Measurements from ENCODE around the gene HES5. TPM values are rescaled to one million over a fixed set of nuclear protein-coding genes. Genes with fewer than 3 reads are reported as not detected.

Gene HES5
- total RNA-seq, 1 donor from 2014 or later: not detected

DNA sequence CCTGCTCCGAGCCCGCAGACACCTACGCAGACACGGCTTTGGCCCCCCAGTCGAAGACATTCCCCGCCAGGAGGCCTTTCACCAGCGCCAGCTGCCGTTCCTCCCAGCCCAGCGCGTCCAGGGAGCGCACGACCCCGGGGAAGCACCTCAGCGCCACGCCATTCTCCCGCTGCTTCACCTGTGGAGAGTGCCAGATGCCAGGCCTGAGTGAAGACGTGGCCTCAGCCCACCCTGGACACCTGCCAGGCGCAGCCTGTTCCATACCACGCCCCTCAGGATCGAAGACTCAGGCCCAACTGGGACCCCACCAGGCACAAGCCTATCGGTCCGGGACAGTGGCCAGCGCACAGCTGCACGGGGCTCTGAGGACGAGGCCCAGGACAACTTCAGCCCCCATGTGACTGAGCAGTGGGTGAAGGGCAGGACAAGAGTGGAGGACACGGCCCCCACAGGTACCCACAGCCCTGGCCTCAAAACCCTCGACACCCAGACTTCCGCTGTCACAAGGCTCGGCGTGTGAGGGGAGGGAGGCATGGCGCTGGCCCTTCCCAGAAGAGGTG is 17.1 kb downstream of the HES5 start:
- no peaks in the 10 kb centered on the region for H3K4me1 Mint-ChIP-seq
- H3K27ac Mint-ChIP-seq: no peak overlapping the region
- no peaks in the 10 kb centered on the region for H3K27me3 Mint-ChIP-seq (ENCODE audit: low read depth)
- no peak for DNase-seq (ENCODE audit: low spot score in 2 of 2, unreplicated experiment in 2 of 2)
- H3K4me3 Mint-ChIP-seq: no peak overlapping the region
- peaks cover 8% of the 10 kb centered on the region for H3K36me3 Mint-ChIP-seq
- TF ChIP-seq, protein P1, sequence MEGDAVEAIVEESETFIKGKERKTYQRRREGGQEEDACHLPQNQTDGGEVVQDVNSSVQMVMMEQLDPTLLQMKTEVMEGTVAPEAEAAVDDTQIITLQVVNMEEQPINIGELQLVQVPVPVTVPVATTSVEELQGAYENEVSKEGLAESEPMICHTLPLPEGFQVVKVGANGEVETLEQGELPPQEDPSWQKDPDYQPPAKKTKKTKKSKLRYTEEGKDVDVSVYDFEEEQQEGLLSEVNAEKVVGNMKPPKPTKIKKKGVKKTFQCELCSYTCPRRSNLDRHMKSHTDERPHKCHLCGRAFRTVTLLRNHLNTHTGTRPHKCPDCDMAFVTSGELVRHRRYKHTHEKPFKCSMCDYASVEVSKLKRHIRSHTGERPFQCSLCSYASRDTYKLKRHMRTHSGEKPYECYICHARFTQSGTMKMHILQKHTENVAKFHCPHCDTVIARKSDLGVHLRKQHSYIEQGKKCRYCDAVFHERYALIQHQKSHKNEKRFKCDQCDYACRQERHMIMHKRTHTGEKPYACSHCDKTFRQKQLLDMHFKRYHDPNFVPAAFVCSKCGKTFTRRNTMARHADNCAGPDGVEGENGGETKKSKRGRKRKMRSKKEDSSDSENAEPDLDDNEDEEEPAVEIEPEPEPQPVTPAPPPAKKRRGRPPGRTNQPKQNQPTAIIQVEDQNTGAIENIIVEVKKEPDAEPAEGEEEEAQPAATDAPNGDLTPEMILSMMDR (IDR thresholded peaks at IDR 0.05; ENCODE audit: unreplicated experiment): no peak
- H3K9me3 Mint-ChIP-seq: no peaks in the 10 kb centered on the region

DNA sequence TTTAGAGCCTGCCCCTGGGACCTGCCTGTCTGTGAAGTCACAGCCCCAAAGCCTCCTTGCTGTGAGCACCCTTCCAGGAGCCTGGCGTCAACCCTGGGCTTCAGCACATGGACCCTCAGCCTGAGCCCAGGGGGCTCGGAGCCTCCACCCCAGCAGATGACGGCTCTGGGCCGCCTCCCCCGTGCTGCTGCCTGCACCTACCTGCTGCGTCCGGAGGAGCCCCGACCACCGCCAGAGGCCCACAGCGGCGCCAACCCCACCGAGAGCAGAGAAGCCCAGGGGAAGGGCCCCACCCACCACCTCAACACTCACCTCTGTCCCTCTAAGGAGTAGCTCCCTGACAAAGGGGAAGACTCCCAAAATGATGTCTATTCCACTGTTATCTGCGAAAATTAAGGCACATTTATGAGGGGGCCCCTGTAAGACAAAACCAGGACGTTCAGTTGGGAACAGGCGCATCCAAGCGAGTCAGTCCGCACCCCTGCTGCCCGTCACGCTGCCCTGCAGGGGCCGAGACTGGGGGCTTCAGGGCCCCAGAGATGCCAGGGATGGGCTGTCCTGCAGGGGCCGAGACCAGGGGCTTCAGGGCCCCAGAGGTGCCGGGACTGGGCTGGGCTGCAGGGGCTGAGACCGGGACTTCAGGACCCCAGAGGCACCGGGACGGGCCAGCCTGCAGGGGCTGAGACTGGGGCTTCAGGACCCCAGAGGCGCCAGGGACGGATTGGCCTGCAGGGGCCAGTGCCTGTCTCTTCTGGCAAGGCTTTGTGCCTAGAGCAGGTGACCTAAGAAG is 19.5 kb downstream of the HES5 start:
- H3K4me1 Mint-ChIP-seq: peaks cover 1% of the 10 kb centered on the region
- H3K36me3 Mint-ChIP-seq: peaks cover 2% of the 10 kb centered on the region
- no peak overlapping the region for H3K4me3 Mint-ChIP-seq
- no peaks in the 10 kb centered on the region for H3K9me3 Mint-ChIP-seq
- no peaks in the 10 kb centered on the region for H3K27me3 Mint-ChIP-seq (ENCODE audit: low read depth)
- no peak overlapping the region for H3K27ac Mint-ChIP-seq
- TF ChIP-seq, protein P1 (IDR thresholded peaks at IDR 0.05; ENCODE audit: unreplicated experiment): no peak
- no peak for DNase-seq (ENCODE audit: low spot score in 2 of 2, unreplicated experiment in 2 of 2)

DNA sequence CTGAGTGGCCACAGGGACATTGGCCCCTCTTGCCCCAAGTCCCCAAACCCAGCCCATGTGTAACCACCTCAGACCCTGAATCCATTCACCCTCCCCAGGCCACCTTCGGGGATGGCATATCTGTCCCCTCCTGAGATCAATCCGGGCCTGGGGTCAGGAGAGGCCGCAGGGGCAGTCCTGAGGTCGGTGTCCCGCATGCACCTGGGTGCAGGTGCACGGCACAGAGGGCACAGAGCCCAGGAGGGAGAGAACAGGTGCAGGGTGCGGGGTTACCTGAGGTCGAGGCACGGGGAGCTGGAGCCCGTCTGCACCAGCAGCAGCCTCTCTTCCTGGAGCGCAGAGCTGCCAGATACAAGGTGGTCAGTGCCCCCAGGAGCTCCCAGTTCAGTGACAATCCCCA is 20.5 kb downstream of the HES5 start:
- no peak overlapping the region for H3K4me3 Mint-ChIP-seq
- TF ChIP-seq, protein P1 (IDR thresholded peaks at IDR 0.05; ENCODE audit: unreplicated experiment): no peak
- no peaks in the 10 kb centered on the region for H3K9me3 Mint-ChIP-seq
- H3K27me3 Mint-ChIP-seq (ENCODE audit: low read depth): no peaks in the 10 kb centered on the region
- no peak overlapping the region for H3K27ac Mint-ChIP-seq
- H3K36me3 Mint-ChIP-seq: peaks cover 2% of the 10 kb centered on the region
- no peak for DNase-seq (ENCODE audit: low spot score in 2 of 2, unreplicated experiment in 2 of 2)
- peaks cover 3% of the 10 kb centered on the region for H3K4me1 Mint-ChIP-seq

DNA sequence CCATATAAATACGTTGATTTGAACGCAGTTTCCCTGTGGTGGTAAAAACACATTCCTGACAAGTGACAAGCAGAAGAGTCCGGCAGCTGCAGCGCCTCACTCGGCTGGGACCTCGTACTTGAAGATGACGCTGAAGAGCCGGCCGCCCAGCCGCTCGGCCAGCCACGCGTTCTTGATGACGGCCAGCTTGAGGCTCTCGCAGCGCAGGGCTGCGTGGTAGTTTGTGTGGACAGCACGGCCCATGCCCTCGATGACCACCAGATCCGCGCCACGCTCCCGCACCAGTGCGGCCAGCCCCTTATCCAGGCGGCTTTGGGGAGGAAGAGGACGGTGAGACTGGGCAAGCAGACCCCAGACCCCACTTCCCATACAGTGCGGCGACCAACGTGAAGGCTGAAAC is 21.3 kb downstream of the HES5 start:
- H3K27me3 Mint-ChIP-seq (ENCODE audit: low read depth): no peaks in the 10 kb centered on the region
- no peak overlapping the region for H3K4me3 Mint-ChIP-seq
- TF ChIP-seq, protein P1 (IDR thresholded peaks at IDR 0.05; ENCODE audit: unreplicated experiment): no peak
- no peaks in the 10 kb centered on the region for H3K9me3 Mint-ChIP-seq
- no peak overlapping the region for H3K27ac Mint-ChIP-seq
- no peak for DNase-seq (ENCODE audit: low spot score in 2 of 2, unreplicated experiment in 2 of 2)
- H3K36me3 Mint-ChIP-seq: peaks cover 2% of the 10 kb centered on the region
- peaks cover 3% of the 10 kb centered on the region for H3K4me1 Mint-ChIP-seq

DNA sequence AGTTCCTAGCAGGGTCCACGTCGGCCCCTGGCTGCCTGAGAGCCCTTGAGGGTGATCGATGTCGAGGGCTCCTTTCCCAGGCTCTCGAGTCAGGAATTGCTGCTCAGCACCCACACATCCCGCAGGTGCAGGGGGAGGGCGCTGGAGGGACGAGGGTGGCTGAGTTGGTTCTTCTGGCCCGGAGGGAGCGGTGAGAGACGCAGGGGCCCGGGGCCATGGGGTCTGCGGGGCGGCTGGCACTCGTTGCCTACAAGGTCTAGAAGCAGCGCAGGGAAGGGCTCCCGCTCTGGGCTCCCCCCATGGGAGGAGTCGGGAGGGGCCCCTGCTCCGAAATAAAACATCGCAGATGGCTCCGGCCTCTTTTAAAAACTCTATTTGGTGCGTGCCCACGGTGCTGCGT is 21.9 kb downstream of the HES5 start:
- no peaks in the 10 kb centered on the region for H3K9me3 Mint-ChIP-seq
- peaks cover 2% of the 10 kb centered on the region for H3K36me3 Mint-ChIP-seq
- DNase-seq (ENCODE audit: low spot score in 2 of 2, unreplicated experiment in 2 of 2): no peak
- H3K27ac Mint-ChIP-seq: no peak overlapping the region
- H3K27me3 Mint-ChIP-seq (ENCODE audit: low read depth): no peaks in the 10 kb centered on the region
- H3K4me1 Mint-ChIP-seq: peaks cover 3% of the 10 kb centered on the region
- TF ChIP-seq, protein P1 (IDR thresholded peaks at IDR 0.05; ENCODE audit: unreplicated experiment): no peak
- H3K4me3 Mint-ChIP-seq: no peak overlapping the region
